Embryonic facial prominence (tissue), 1 donor: Measurements from ENCODE around the gene TMEM178A.
"Not testable (repeated sequence)": the region's sequence is repeated elsewhere in the genome, so short reads cannot be mapped to it uniquely, and the experiment has no call there.

Experiments
- DNase-seq: peaks from one replicate; pipeline ENCODE4 v3.0.0-alpha.2; 2016; ENCODE audit errors: extremely low spot score

Gene TMEM178A

DNA sequence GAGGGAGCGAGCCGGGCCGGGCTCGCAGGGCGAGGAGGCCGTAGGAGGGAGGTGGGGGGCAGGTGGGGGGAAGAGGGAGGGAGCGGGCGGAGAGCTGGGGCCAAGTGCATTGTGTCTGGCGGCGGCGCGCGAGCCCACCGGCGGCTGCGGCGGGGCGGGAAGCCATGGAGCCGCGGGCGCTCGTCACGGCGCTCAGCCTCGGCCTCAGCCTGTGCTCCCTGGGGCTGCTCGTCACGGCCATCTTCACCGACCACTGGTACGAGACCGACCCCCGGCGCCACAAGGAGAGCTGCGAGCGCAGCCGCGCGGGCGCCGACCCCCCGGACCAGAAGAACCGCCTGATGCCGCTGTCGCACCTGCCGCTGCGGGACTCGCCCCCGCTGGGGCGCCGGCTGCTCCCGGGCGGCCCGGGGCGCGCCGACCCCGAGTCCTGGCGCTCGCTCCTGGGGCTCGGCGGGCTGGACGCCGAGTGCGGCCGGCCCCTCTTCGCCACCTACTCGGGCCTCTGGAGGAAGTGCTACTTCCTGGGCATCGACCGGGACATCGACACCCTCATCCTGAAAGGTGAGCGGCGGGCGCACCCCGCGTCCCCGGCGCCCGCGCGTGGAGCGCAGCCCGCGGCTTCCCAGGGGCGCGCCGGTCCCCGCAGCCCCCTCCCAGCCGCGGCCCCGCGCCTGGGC lies at the start of gene TMEM178A:
TMEM178A (plus strand) TSS at position 107 of the 680 bp plus-strand sequence; CDS start at position 165, 58 bp downstream.
- no peak for DNase-seq

DNA sequence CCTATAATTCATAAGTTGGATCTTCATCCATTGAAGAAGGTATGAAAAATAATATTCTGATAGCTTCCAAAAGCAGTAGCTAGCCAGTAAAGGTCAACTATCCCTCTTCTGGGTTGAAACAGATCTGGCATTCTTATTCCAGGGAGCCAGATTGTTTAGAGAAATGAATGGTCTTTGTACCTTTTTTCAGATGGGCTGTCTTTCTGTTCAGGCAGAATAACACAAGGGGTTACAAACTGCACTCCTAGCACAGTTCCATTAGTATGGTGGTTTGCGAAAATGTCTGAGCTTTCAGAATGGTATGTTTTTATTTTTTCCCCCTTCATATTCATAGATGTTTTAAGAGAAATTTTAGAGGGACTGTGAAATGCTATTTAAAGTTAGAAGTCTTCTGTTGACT lies 47.5 kb upstream of the TMEM178A start:
- DNase-seq, result no peak

DNA sequence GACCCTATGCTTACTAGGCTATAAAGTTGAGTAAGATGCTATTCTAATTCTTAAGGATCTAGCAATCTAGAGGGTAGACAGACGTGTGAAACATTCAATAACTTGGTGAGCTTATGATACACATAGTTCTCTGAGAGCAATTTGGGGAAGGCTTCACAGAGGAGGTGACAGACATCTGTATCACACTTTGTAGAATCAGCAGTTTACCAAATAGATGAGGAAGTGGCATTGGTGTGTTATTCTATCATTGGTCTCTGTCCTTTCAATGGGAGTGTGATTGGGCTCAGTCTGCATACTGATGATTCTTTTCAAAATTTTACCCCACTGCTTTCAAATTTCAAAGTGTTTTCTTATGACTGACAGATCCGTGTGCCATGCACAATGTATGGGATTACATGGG lies 47.0 kb upstream of the TMEM178A start:
- DNase-seq, result no peak

DNA sequence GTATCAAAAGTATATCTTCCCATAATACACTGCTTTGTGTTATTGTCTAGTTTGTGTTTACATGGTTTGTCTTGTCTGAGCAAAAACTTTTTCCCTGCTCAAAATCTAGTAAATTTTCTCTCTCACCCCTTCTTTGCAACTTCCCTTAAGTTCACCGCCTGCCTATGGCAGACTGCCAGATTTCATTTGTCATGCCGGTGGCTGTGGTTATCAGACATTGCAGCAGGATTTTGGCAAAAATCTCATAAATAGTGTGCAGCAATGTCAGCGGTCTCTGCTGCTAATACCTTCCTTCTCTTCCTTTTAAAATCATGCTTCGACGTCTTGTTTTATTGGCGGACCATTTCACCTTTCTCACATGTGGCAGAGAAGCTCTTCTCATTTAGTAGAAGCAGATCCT lies 45.6 kb upstream of the TMEM178A start:
- no peak for DNase-seq

DNA sequence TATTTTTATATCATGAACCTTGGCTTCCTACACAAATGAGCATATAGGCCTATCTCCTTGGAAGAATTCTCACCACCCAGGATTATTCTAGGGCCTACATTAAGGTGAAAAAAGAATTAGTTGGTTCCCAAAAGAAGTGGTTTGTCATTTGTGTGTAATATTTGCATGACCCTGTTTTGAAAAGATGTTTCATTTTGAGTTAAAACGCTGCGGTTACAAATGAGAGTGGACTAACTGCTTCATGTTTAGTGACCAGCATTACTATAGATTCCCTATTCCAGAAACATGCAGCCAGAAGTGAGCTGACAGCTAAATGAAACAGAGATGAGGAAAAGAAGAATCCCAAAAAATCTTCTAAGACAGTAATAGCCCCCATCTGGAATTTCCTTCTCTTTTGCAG lies 44.1 kb upstream of the TMEM178A start:
- DNase-seq, result no peak

DNA sequence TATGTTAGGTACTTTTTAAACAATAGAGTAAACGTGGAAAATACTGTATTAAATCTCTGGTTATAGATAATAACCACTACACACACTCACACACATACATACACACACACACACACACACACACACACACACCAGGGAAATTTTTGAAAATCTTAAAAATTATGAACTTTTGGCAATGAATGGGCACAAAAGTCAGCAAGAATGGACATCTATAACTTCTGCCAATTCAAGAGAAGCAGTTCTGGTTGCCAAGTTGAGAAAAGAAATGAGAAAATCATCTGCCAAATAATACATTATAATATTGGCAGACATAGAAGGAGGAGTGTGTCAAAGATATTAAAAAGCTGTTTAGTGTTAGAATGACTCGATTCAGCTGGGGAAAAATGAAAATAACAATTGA lies 42.9 kb upstream of the TMEM178A start:
- no peak for DNase-seq

DNA sequence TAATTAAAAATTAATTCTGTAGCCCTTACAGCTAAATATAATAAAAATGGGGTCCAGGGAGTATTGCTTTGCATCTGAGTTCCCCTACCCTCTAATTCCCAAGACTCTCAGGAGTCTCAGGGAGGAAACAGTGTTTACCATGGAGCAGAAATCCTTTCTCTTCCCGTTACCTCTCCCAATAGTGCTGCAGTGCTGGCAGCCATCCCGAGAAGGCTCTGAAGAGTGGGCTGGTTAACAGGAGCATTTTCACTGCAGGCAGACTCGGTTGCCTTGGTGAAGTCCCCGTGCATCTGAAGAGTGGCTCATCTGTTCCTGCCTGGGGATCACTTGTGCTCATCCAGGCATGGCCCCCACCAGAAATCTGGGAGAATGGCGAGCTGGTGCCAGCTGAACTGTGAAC lies 41.8 kb upstream of the TMEM178A start:
- DNase-seq, result no peak

DNA sequence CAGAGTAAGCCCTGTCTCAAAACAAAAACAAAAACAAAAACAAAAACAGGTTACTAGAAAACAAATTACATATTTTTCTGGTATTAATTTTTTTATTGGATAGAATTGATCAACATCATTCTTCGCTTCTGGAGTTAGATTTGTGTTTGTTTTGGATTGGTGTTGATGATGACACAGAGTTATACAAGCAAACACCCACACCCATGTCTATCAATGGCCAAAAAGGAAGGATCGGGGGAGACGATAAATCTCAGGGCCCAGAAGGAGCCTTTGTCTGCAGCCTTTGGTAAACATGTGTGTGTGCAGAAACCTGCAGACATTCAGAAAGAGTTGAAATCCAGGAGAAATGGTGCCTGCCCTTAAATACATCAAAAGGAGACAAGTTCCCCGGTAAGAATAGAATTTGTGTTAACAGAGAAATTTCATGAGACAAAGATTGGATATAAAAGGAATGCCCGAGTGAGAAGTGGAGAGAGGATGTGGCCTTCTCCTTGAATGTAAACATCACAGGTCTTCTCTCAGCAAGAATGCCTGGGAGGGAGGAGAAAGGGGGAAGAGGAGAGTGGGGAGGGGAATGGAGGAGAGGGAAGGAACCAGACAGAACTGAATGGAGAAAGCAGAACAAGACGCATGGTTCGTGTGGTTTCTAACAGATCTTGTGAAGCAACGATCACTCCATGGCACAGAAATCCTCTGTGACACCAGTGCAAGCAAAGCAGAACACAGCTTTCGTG lies 40.4 kb upstream of the TMEM178A start:
- no peak for DNase-seq

DNA sequence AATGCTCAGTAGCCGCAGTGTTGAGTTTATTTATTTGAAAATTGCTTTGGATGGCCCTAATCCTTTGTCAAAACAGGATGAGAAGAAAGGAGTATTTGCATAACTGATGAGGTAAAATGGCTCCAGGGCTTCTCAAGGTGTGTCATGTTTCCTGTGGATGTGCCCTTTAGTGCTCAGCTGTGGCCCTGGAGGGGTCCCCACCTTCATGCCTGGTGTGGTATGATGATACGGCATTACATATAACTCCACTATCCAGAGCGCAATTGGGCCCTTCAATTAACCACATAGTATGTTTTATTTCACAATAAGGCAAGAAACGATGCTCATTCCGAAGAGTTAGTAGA lies 39.8 kb upstream of the TMEM178A start:
- DNase-seq, result no peak

DNA sequence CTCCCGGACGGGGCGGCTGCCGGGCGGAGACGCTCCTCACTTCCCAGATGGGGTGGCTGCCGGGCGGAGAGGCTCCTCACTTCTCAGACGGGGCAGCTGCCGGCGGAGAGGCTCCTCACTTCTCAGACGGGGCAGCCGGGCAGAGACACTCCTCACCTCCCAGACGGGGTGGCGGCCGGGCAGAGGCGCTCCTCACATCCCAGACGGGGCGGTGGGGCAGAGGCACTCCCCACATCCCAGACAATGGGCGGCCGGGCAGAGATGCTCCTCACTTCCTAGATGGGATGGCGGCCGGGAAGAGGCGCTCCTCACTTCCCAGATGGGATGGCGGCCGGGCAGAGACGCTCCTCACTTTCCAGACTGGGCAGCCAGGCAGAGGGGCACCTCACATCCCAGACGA lies 37.4 kb upstream of the TMEM178A start:
- DNase-seq, result not testable (repeated sequence)

DNA sequence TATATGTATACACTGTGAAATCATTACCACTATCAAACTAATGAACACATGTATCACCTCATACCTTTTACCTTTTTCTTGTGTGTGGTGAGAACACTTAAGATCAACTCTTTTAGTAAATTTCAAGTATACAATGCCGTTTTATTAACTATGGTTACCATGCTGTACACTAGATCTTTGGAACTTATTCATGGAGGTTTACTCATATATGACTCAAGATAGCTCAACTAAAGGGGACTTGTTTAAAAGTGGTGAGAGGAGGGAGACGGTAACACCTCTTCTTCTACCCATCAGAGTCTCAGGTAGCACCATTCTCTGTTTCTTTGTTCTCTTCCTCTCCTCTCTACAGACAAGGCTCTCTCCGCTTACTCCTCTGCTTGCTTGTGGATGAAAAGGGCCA lies 36.1 kb upstream of the TMEM178A start:
- no peak for DNase-seq

DNA sequence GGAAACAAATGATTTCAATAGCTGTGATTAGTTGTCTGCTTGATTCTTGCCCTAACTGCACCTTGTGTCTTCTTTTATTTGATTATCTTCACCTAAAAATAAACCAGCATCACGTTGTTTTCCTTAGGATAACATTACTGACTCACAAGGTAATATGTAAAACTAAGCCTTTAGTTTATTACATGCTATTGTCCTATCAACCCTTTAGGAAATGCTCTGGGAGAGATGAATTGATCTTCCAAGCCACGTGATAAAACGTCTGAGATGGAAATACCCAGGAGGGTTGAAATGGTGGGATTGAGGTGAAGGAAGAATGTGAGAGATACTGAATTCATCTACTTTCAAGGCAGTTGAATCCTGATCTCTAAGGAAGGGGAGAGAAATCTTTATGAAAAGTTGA lies 34.5 kb upstream of the TMEM178A start:
- no peak for DNase-seq

DNA sequence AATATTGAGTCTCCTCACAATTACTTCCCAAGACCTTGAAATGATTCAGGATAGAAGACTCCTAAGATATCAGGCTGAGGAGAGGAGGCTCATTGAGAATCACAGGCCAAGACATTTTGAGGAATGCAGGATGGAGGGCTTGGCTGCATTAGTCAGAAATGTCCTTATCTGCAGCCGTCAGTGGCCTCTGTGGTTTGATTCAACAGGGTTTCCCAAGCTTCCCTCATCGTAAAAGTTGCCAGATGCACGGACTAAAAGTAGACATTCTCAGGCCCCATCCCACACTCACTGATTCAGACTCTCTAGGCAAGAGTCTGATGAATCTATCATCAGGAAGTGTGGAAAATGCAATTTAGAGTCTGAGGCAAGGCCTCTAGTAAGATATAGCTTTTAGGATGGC lies 34.0 kb upstream of the TMEM178A start:
- no peak for DNase-seq

DNA sequence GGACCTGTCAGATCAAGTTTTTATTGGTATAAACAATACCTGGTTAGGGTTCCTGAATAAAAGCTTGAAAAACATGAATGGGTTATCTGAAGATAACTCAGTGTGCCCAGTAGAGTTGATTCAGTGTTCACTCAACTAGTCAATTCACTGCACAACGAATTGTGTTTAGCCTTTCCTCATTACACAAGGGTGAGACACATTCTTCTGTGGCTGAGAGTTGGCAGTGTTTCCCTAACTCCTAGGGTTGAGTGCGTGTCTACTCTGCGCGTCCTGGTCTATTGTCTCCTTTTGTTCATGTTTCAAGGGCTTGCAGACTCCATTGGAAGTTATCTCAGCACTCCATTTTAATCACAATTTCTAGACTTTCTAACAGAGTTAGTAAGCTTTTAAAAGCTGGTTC lies 32.8 kb upstream of the TMEM178A start:
- no peak for DNase-seq

DNA sequence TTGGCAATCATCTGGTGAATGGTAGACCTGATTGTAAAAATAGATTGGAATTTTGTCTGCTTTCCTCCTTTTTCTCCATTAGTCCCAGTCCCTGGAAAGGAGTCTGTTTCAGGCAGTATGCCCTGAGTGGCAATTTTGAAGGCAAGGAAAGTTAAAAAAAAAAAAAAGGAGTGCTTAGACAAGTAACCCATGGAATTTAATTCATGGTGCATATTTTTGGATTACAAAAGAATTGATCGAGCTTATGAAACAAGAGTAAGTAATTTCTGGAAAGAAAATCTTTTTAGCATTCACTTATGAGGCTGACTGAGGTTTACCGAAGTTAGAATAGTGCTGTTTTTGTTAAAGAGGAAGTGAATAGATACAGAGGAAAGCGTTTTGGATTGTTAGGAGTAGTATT lies 29.4 kb upstream of the TMEM178A start:
- no peak for DNase-seq

DNA sequence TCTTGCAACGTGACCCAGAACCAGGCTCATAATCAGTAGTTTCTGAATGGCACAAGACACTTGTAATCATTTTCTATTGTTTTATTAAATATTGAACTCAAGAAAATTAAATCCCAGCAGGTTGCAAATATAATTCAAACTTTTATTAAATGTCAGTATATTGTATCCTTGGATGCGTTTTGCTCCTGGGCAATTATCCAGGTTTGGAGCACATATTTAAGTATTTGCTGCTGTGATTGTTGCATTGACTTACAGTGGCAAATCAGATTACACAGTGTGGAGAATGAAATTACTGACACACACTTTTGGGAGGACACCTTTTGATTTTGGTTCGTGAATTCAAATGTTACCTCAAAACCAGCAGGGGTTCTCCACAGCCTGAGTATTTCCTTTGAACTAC lies 27.1 kb upstream of the TMEM178A start:
- no peak for DNase-seq

DNA sequence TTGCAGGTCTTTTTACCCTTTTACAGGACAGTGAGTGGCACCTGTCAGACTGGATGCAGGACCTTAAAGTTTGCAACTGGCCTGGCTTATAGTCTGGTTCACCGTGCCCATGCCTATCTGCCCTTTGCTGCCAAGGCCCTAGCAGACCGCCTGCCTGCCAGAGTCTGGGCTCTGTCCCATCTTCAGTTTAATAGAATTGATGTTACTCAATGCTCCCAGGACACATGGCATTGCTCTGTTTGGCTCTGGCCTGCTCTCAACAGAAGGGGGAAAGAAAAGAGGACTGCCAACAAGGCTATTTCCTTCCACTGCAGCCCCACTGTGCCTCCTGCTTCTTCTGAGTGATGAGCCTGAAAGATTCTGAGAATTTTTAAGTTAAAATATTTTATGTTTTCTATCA lies 25.6 kb upstream of the TMEM178A start:
- DNase-seq, result no peak

DNA sequence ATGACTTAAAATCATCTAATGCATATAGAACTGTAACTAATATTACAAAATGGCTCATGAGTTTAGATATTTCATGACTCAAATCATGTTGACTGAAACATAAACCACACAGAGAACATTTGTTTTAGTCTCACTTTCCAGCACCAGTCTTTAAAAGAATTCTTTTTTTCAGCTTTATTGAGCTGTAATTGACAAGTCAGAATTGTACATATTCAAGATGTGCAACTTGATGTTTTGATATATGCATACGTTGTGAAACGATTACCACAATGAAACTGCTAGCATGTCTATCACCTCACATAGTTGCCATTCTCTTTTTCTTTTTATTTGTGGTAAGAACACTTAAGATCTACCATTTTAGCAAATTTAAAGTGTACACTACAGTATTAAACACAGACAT lies 25.0 kb upstream of the TMEM178A start:
- DNase-seq, result no peak

DNA sequence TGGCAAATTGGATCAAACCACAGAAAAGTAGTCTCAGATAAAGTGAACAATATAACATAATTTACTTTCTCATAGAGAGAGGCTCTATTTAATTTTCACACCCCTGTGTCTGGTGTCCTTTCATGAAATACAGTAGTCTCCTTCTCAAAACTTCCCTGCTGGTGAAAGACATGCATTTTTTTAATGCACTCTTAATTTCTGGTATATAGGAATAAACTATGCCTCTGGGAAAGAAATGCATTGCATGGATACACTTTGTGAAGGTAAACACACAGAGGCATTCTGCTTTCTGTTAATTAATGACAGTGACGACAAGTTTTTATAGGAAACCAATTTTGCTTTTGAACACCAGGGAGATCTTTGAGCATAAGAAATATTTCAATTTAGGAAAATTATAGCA lies 24.1 kb upstream of the TMEM178A start:
- DNase-seq, result no peak

DNA sequence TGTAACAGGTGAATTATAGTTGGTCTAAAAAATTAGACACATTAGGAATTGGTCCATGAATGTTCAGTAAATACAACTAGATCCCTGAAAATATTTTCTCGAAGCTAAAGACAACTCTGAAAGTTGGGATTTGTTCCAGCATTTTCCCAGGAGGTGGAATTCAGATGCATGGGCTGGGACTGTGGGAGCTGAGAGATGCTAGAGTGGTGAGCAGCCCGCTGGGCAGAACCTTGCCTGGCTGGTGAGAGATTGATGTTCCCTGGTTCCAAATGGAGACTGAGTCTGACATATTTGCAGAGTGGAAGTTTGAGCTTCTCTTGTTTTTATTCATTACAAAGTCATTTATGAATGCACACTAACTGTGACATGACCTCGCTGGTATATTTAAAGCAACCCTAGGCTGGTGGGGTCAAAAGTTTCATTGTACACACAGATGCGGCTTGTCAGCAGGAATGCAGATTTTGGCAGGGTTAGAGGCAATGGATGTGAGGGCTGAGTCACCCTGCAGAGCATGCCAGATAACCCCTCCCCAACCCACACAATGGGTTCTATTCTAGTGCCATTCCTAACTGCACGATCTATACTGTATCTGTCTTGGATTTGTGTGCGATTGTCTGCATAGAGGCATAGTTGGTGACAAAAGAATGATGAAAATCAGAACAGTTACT lies 23.5 kb upstream of the TMEM178A start:
- DNase-seq, result no peak

DNA sequence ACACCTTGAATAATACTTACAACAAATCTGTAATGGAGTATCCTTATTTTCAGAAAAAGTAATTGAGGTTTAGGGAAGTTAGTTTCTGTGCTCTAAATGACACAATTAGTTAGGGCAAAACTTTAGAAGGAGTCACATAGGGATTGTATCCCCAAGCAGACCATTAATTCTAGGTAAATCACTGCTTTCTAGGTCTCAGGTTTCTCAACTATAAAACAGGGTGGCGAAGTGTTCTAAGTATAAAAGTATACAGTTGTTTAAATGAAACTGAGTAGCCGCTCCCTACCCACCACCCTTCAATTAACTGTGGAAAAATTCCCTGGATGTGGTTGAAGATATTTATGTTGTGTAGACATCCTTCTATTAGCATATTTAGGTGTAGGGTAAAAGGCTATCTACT lies 19.9 kb upstream of the TMEM178A start:
- no peak for DNase-seq

DNA sequence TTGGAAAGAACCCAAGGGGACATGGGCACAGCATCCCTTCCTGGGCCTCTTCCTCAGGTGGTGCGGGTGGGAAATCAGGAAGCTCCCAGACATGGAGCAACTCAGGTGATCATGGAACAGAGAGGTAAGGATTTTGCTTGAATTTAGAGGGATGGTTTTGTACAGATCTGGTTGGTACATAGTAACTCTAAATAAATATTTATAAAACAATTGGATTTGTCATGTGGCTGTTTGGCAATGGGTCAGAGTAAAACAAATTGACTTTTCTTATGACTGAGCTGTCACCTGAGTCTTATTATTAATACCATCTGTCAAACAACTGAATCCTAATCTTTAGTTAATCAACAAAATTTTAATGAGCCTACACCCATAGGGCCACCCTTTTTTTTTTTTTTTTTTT lies 19.4 kb upstream of the TMEM178A start:
- DNase-seq, result no peak

DNA sequence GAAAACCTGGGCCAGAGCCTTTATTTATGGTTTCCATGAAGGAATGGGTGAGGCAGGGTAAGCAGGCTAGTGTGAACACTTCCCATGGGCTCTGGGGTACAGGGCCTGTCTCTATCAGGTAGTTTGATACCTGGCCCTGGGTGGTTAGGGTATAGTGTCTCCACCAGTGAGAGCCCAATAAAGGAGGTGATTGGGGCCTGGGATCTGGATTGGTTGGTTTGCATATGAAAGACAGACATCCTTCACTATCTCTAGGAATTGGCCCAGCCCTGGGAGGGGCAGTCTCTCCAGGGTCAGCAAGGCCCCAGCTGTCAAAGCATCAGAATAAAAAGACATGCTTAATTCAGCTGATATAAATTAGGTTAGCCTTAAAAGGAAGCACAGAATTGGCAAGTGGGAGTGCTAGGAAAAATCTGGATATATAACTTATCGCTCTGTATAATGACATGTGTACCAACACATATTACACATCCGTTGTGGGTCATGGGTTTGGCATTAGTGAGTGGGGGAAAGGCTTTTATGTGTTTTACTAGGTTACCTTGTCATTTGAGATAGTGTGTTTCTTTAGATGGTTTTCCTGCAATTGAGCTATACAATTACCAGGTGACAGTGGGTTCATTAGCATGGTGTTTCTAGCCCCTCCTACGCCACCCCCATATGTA lies 18.5 kb upstream of the TMEM178A start:
- DNase-seq, result no peak
